G401 (cell line): ENCODE results near the gene CPN2. TPM values are rescaled to one million over a fixed set of nuclear protein-coding genes. Genes with fewer than 3 reads are reported as not detected.

Experiments used
- DNase-seq: peaks from one replicate; pipeline ENCODE4 v3.0.0-alpha.2; 2015; ENCODE audit warnings: low spot score
- in situ Hi-C: cut with HindIII; loops from 2 replicates; pipeline ENCODE4 v1.10.0; 2016; ENCODE audit warnings: low sequenced_read_pairs, mixed read lengths
- total RNA-seq: library from RNA; depleted of rRNA; stranded (reverse); fragments of >200 nt; shearing (Covaris generic); gene quantifications from 2 replicates; pipeline ENCODE4 v1.2.3, GENCODE V29; 2014

The CPN2 gene
- total RNA-seq, 1 experiment from 2014 or later = not detected

DNA sequence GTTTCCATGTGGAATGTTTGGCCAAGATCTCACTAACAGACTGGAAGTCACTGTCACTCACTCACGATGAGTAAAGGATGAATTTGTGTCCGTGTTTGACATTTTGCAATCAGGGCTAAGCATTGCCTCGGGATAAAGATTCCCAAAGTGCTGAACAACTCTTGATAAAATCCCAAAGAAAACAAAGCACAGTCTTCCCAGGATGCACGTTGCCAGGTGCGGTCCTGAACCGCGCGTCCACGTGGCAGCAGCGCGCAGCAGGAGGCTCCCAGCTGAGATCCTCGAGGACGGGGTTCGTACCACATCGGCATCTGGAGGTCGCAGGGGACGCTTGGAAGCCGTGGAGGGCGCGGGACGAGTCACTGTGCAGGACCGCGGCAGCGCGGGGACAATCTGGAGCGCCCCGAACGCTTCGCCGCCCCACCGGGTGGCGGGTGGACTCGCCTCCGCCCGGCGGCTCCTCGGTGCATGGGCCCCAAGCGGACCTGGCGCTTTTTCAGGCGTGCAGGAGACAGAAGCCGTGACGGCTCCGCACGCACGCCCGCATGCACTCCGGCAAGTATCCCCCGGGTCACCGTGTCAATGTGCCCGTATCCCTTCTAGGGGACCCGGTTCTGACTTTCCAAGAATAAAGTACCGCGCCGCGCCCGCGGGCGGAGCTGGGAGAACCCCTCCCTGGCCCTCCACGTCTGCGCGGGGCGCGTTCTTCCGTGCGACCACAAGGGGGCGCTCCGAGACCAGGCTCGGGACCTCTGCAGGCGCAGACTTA lies 17.7 kb downstream of the CPN2 start:
- in situ Hi-C loops = no loop called here
- DNase-seq = peak; percentile 77

DNA sequence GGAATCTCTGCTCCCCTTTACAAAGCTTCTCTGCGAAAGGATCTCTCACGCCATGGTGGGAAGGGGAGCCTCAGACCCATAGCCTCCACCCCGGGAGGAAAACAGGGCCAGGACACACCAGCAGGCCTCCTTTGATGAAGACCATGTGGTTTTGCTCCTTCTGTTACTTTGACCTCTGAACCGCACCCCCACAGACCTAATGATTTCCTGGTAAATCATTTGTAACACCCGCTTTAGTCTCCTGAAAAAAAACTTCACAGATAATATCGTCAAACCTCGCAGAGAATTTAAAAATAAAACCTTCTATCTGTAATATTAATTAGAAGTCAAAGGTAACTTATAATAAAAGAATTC lies 18.3 kb downstream of the CPN2 start:
- in situ Hi-C loops = no loop called here
- no peak for DNase-seq

DNA sequence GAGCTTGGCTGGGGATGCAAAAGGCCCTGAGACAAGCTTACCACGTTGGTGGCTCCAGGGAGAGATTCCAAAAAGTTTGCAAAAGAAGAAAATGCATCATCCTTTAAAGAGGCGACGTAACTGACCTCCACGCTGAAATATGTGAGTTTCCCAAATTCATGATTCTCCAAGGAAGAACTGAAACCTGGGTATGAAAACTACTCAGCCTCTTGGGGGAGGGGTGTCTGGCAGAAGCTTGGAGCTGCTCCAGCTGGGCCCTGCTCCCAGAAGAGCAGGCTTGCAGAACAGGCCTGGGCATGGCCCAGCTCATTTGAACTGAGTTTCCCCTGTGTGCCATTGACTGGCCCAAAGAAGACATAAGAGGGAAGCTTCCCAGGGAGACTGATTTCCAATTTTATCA lies 20.5 kb downstream of the CPN2 start:
- DNase-seq = peak; percentile 23
- in situ Hi-C loops = no loop called here

DNA sequence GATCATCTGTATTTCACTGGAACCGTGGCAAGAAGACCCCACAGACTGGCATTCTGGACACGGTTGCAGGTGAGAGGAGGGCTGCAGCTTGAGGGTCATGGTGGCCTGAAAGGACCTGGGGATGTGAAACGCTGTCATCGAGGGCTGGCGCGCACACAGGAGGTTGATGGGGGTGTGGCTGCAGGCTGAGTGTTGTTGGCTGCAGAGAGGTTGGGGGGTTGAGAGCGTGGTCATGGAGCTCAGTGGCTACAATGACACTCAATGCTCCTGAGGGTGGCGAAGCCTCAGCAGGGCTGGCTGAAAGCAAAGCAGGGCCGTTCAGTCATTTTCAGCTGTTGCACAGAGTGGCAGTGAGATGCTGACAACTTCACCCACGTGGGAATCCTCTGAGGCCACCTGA lies 21.0 kb downstream of the CPN2 start:
- in situ Hi-C loops = no loop called here
- DNase-seq = no peak

GRCh38 chr3:194329583-194329965 lies 21.6 kb downstream of the CPN2 start:
- no peak for DNase-seq

GRCh38 chr3:194328942-194329582 lies 22.1 kb downstream of the CPN2 start:
- in situ Hi-C loops = no loop called here
- no peak for DNase-seq

More at GRCh38 chr3:194329583-194329965, 21.6 kb downstream of the CPN2 start:
- in situ Hi-C loops = no loop called here

GRCh38 chr3:194328053-194328657 lies 23.0 kb downstream of the CPN2 start:
- in situ Hi-C loops = no loop called here
- no peak for DNase-seq

- in situ Hi-C loops = no loop called here
- no peak for DNase-seq
These were observed 23.7 kb downstream of the CPN2 start for GRCh38 chr3:194327218-194328052.

- in situ Hi-C loops = no loop called here
- DNase-seq = no peak
These were observed 24.2 kb downstream of the CPN2 start for GRCh38 chr3:194326968-194327217.

- in situ Hi-C loops = no loop called here
- no peak for DNase-seq
These were observed 24.7 kb downstream of the CPN2 start for GRCh38 chr3:194326192-194326967.

DNA sequence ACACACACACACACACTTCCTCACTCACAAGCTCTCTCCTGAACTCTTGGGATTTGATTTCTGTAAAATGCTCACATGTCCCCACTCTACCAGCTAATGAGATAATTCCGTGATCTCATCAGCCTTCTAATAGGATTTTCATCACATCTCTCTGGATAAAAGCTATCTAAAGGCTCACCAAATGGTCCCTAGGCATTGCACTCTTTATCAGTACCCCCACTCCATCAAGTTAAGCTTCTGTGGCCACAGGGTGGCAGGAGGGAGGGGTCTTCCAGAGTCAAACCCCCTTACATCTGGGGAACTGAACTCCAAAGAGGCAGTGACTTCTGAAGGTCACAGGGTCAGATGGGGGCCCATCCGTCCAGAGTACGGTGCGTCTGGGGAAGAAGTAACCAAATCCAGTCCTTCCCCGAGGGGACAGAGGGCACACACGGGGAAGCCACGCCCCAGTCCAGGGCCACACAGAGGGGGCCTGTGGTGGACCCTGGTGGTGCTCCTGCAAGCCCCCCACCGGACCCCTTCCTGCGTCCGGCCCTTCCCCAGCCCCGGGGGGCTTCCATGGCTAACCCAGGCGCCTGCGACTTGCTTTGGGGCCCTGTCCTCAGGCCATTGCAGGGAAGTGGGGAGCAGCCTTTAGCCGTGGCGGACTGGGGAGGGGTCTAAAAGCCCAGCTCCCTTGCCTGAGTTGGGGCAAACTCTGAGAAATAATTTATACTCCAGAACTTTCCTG lies 25.5 kb downstream of the CPN2 start:
- in situ Hi-C loops = no loop called here
- no peak for DNase-seq

GRCh38 chr3:194324823-194325327 lies 26.3 kb downstream of the CPN2 start:
- DNase-seq = no peak
- in situ Hi-C loops = no loop called here

GRCh38 chr3:194323785-194324735 lies 27.1 kb downstream of the CPN2 start:
- DNase-seq = peak; percentile 55
- in situ Hi-C loops = no loop called here

DNA sequence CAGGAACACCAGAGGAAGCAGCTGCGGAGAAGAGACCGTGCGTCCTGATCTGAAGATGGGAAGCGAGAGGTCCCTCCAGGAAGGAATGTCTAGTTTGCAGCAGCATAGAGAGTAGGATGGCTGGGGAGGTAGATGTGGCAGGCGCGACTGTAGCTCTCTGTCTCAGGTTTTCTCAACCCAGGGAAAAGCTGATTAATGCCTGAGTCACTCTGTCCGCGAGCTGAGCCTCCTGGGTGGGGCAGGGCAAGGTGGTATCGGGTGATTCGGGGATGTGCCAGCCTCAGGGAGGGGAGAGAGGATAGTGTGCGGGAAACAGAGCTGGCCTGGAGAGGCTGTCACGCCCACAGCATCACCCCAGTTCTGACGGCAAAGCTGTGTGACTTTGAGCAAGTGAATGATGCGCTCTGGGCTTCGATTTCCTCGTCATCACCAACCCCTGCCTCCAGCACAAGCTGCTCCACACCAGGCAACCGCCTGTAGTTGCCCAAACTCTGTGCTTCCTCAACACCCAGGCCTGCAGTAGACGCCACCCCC lies 28.4 kb downstream of the CPN2 start:
- DNase-seq = no peak
- in situ Hi-C loops = no loop called here

DNA sequence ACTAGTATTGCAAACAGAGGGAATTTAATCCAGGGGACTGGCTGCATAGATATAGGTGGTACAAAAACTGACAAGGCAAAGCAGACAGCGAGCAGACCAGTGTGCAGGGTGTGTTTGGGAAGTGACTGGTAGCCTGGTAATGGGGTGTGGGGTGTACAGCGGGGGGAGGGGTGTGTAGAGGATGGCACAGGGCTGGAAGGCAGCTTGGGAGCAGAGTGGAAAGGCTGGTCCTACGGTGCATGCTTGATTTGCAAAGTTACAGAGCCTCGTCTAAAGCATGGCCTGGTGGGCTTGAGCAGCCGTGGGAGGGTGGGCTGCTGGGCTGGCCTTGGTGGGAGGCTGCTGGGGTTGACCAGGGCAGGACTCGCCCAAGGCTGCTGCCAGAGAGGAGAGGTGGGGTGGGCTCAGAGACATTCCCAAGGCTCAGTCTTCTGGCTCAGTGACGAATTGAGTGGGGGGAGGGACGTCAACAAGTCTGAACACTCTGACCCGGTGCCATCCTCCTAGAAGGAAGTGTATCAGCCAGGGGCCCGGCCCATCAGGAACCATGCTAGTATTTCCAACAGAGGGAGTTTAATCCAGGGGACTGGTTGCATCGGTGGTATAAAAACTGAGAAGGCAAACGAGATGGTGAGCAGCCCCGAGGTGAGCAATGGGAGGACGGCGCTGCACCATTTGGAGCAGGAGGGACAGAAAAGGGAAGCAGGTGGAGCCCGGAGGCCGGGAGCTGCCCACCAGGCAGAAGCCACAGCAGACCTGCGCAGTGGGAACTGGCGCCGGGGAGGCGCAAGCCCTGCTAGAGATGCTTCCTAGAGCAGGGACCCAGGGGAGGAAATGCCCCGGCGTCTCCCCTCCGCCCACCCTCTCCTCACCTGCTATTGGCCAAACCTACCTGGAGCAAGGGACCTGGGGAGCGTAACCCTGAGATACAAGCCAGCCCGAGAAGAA lies 29.2 kb downstream of the CPN2 start:
- in situ Hi-C loops = no loop called here

GRCh38 chr3:194320744-194321243 lies 30.3 kb downstream of the CPN2 start:
- in situ Hi-C loops = no loop called here
- no peak for DNase-seq

More for the DNA sequence above, 29.2 kb downstream of the CPN2 start:
- DNase-seq = no peak
